C4-2B (cell line): ENCODE data around the gene SKP1.

Experiments used
- ZFX ChIP-seq: fragments of 450-650 bp; IDR thresholded peaks from 2 replicates; pipeline ENCODE4 v1.6.1; 2017
- TF ChIP-seq, protein P1 (sequence below): fragments of 450-650 bp; conservative IDR thresholded peaks from 2 replicates; pipeline ENCODE4 v1.5.1; 2017; ENCODE audit warnings: mild to moderate bottlenecking

DNA sequence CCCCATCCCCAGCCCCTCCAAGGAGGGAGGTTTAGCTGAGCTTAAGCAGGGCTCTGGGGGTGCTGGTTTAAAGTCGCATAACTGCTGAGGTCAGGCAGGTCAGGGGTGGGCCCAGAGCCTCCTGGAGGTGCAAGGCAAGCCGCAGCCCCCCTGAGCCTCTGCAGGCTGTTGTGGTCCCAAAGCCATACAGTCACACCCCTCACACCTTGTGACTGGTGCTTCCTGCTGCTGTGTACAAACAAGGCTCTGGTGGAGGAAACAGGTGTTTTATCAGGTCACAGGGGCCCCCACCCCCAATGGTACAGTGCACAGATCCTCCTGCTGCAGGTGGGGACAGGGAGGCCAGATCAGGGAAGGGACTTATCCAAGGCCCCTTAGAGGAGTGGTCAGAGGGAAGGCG is 54.2 kb downstream of the SKP1 start:
- TF ChIP-seq, protein P1, sequence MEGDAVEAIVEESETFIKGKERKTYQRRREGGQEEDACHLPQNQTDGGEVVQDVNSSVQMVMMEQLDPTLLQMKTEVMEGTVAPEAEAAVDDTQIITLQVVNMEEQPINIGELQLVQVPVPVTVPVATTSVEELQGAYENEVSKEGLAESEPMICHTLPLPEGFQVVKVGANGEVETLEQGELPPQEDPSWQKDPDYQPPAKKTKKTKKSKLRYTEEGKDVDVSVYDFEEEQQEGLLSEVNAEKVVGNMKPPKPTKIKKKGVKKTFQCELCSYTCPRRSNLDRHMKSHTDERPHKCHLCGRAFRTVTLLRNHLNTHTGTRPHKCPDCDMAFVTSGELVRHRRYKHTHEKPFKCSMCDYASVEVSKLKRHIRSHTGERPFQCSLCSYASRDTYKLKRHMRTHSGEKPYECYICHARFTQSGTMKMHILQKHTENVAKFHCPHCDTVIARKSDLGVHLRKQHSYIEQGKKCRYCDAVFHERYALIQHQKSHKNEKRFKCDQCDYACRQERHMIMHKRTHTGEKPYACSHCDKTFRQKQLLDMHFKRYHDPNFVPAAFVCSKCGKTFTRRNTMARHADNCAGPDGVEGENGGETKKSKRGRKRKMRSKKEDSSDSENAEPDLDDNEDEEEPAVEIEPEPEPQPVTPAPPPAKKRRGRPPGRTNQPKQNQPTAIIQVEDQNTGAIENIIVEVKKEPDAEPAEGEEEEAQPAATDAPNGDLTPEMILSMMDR: no peak
- TF ChIP-seq ZFX: no peak
